Liver (tissue), 9 donors: ENCODE data around the gene NIF3L1. TPM values are rescaled to one million over a fixed set of nuclear protein-coding genes. Genes with fewer than 3 reads are reported as not detected.

Source experiments
- DNase-seq: peaks from one replicate; pipeline ENCODE4 v3.0.0-alpha.2; 2017; ENCODE audit warnings: low spot score
- H3K27ac ChIP-seq, 2 donors: one replicate each; pipeline ENCODE4 v1.7.0; 2013; ENCODE audit warnings: inconsistent platforms in 2 of 2, low read length in 2 of 2, control low read depth in 1 of 2, low read depth in 1 of 2, mild to moderate bottlenecking in 1 of 2
- H3K27me3 ChIP-seq, 4 donors: one replicate each; pipeline versions ENCODE4 v1.6.1 to v1.7.0; 2013; ENCODE audit warnings: low read length in 3 of 4, inconsistent platforms in 1 of 4, mild to moderate bottlenecking in 1 of 4, moderate library complexity in 1 of 4; ENCODE audit not compliant: control insufficient read depth in 4 of 4, insufficient read depth in 4 of 4
- H3K36me3 ChIP-seq, 4 donors: one replicate each; pipeline versions ENCODE4 v1.6.1 to v1.7.0; 2013; ENCODE audit warnings: low read length in 3 of 4, mild to moderate bottlenecking in 3 of 4, low read depth in 1 of 4, moderate library complexity in 1 of 4; ENCODE audit not compliant: control insufficient read depth in 4 of 4, insufficient read depth in 3 of 4
- H3K4me1 ChIP-seq, 4 donors: one replicate each; pipeline versions ENCODE4 v1.6.1 to v1.7.0; 2013; ENCODE audit warnings: low read length in 3 of 4, mild to moderate bottlenecking in 3 of 4, moderate library complexity in 1 of 4; ENCODE audit not compliant: control insufficient read depth in 4 of 4, insufficient read depth in 4 of 4
- H3K4me3 ChIP-seq, 3 donors: one replicate each; pipeline versions ENCODE4 v1.6.1 to v1.7.0; 2013; ENCODE audit warnings: low read length in 3 of 3, control low read depth in 1 of 3, low read depth in 1 of 3, mild to moderate bottlenecking in 1 of 3
- H3K9ac ChIP-seq, 2 donors: one replicate each; pipeline ENCODE4 v1.7.0; 2013; ENCODE audit warnings: low read length in 2 of 2, mild to moderate bottlenecking in 2 of 2, moderate library complexity in 2 of 2, control low read depth in 1 of 2, low read depth in 1 of 2
- H3K9me3 ChIP-seq, 4 donors: one replicate each; pipeline versions ENCODE4 v1.6.1 to v1.7.0; 2013; ENCODE audit warnings: low read length in 3 of 4; ENCODE audit not compliant: control insufficient read depth in 4 of 4
- EGR1 ChIP-seq, 2 donors: IDR thresholded peaks; 2 replicates each; pipeline ENCODE4 v1.6.1; 2016 to 2018; ENCODE audit warnings: antibody characterized with exemption in 2 of 2, low read depth in 2 of 2
- FOXA2 ChIP-seq: IDR thresholded peaks from 2 replicates; pipeline ENCODE4 v1.6.1; 2016; ENCODE audit warnings: antibody characterized with exemption
- GABPA ChIP-seq, 2 donors: IDR thresholded peaks in 1 of 2; conservative IDR thresholded peaks in 1 of 2; 2 replicates each; pipeline ENCODE4 v1.6.1; 2016; ENCODE audit warnings: antibody characterized with exemption in 2 of 2, mild to moderate bottlenecking in 1 of 2, moderate library complexity in 1 of 2
- HNF4A ChIP-seq, 2 donors: conservative IDR thresholded peaks; 2 replicates each; pipeline ENCODE4 v1.6.1; 2016; ENCODE audit warnings: antibody characterized with exemption in 2 of 2, mild to moderate bottlenecking in 2 of 2
- HNF4G ChIP-seq: IDR thresholded peaks from 2 replicates; pipeline ENCODE4 v1.6.1; 2016; ENCODE audit warnings: antibody characterized with exemption
- JUND ChIP-seq, 2 donors: IDR thresholded peaks; 2 replicates each; pipeline ENCODE4 v1.6.1; 2016; ENCODE audit warnings: antibody characterized with exemption in 2 of 2
- NR2F2 ChIP-seq: IDR thresholded peaks from 2 replicates; pipeline ENCODE4 v1.6.1; 2016; ENCODE audit warnings: antibody characterized with exemption
- REST ChIP-seq: IDR thresholded peaks from 2 replicates; pipeline ENCODE4 v1.6.1; 2016; ENCODE audit warnings: antibody characterized with exemption, mild to moderate bottlenecking
- SP1 ChIP-seq: IDR thresholded peaks from 2 replicates; pipeline ENCODE4 v1.6.1; 2018; ENCODE audit warnings: antibody characterized with exemption, mild to moderate bottlenecking
- TAF1 ChIP-seq: conservative IDR thresholded peaks from 2 replicates; pipeline ENCODE4 v1.6.1; 2016; ENCODE audit warnings: antibody characterized with exemption, mild to moderate bottlenecking
- ZBTB33 ChIP-seq: IDR thresholded peaks from 2 replicates; pipeline ENCODE4 v1.6.1; 2016; ENCODE audit warnings: antibody characterized with exemption
- WGBS: extraction: QIAGEN DNeasy Blood & Tissue Kit; methylation state at CpG from one replicate; pipeline ENCODE4 v1.1.7; 2013; 5-methylcytosine and 5-hydroxymethylcytosine counted together
- polyA plus RNA-seq, 2 donors: library from polyadenylated mRNA; stranded (reverse) in 1 of 2; unstranded in 1 of 2; fragments of 200-250 nt in 1 of 2; fragments of >200 nt in 1 of 2; fragmentation: Nextera tagmentation in 1 of 2; extraction: Ambion mirVana in 1 of 2; gene quantifications; one replicate each; pipeline versions ENCODE4 v1.2.1 to v1.2.3, GENCODE V29; 2013 to 2015
- total RNA-seq, 2 donors: library from RNA; depleted of rRNA; stranded (reverse); fragments of >200 nt; gene quantifications; one replicate each; pipeline ENCODE4 v1.2.3, GENCODE V29; 2014
- TF ChIP-seq, protein P1 (sequence below): IDR thresholded peaks from 2 replicates; pipeline ENCODE4 v1.6.1; 2016; ENCODE audit warnings: antibody characterized with exemption
- donor health status: healthy.
- donor health status: healthy.
- donor health status: healthy.
- donor health status: healthy.
- donor health status: healthy.

NIF3L1 gene
- total and polyA plus RNA-seq, 4 donors, result 13.2 to 20.7 (median 16.5) TPM

DNA sequence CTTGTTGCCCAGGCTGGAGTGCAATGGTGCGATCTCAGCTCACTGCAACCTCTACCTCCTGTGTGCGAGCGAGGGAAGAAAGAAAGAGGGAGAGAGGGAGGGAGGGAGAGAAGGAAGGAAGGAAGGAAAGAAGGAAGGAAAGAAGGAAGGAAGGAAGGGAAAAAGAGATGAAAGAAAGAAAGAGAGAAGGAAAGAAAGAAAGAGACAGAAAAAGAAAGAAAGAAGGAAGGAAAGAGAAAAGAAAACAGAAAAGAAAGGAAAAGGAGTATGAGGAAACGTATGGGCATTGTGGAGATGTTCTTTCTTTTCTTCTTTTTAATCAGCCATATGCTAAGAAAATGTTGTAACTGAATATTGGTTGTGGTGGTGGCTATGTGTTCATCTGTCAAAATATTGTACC lies 41.2 kb upstream of the NIF3L1 start:
- TF ChIP-seq ZBTB33, result no peak
- no peak for TF ChIP-seq TAF1
- no peak for TF ChIP-seq REST
- TF ChIP-seq SP1, result no peak
- TF ChIP-seq JUND (IDR thresholded peaks at IDR 0.05), result no peak
- no peak for TF ChIP-seq HNF4A (conservative IDR thresholded peaks at IDR 0.05)
- no peak for TF ChIP-seq HNF4G
- no peak for TF ChIP-seq FOXA2
- no peak for TF ChIP-seq EGR1 (IDR thresholded peaks at IDR 0.05; ENCODE audit: low read depth in 2 of 2)
- no peak for TF ChIP-seq NR2F2
- 88% methylated on average over 4 of the region's 4 CpGs for WGBS
- no peaks in the 10 kb centered on the region for H3K4me1 ChIP-seq
- no peaks in the 10 kb centered on the region for H3K9me3 ChIP-seq
- H3K27ac ChIP-seq, result no peak overlapping the region
- no peak for DNase-seq
- H3K9ac ChIP-seq, result no peak overlapping the region
- H3K27me3 ChIP-seq, result no peaks in the 10 kb centered on the region
- peaks cover 9 to 25% (median 21%) of the 10 kb centered on the region in 4 donors for H3K36me3 ChIP-seq
- H3K4me3 ChIP-seq, result no peak overlapping the region

DNA sequence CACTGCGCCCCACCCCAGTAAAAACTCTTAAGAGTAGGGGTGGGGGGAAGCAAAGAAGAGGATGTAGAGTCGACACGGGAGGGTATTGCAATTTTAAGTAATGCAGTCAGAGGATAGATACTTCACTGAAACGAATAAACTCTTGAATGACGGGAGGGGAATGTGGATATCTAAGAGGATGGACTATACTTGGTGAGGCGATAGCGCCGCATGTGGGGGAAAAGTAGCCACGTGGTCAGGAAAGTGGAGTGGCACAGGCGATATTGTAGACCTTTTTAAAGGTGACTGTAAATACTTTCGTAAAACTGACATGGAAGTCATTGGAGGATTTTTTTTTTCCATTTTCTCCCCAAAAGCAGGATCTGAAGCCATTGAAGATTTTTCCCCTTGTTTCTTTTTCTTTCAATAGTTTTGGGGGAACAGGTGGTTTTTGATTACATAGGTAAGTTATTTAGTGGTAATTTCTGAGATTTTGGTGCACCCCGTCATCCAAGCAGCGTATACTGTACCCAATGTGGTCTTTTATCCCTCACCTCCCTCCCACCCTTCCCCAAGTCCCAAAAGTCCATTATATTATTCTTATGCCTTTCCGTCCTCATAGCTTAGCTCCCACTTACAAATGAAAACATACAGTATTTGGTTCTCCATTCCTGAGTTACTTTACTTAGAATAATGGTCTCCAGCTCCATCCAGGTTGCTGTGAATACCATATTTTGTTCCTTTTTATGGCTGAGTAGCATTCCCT lies 38.5 kb upstream of the NIF3L1 start:
- no peak overlapping the region for H3K4me3 ChIP-seq

DNA sequence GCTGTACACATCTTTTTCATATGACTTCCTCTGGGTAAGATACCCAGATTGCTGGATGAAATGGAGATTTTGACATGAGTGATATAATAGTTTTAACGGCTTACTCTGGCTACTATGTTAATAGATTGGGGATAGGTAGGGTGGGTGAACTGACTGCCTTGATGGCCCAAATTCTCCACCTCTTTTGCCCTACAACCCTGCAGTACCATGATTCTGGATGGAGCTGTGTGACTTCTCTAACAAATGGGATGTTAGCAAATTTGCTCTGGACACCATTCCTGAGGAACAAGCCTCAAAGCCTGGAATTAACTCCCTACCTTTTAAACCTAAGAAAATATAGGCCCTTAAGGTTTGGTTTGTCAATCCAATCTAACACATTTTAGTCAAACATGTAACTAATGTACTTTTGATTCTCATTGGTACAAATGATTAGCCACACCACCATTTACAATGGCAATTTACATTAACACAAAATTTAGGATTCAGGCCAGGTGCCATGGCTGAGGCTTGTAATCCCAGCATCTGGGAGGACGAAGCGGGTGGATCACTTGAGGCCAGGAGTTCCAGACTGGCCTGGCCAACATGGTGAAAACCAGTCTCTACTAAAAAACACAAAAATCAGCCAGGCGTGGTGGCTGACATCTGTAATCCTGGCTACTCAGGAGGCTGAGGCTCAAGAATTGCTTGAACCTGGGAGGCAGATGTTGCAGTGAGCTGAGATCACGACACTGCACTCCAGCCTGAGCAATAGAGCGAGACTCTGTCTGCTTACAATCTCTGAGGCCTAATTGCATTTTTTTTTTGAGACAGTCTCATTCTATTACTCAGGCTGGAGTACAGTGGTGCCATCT lies 37.5 kb upstream of the NIF3L1 start:
- Histone ChIP-seq H3K27ac (no peak overlapping the region), H3K9me3 (no peaks in the 10 kb centered on the region), H3K36me3 (peaks cover 23 to 53% (median 50%) of the 10 kb centered on the region in 4 donors), H3K4me1 (no peaks in the 10 kb centered on the region), H3K4me3 (no peak overlapping the region), H3K9ac (no peak overlapping the region), H3K27me3 (no peaks in the 10 kb centered on the region)
- 98% methylated on average over 6 of the region's 6 CpGs for WGBS
- TF ChIP-seq, protein P1, sequence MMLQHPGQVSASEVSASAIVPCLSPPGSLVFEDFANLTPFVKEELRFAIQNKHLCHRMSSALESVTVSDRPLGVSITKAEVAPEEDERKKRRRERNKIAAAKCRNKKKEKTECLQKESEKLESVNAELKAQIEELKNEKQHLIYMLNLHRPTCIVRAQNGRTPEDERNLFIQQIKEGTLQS, result no peak
- DNase-seq, result no peak

More for the DNA sequence above, 38.5 kb upstream of the NIF3L1 start:
- no peaks in the 10 kb centered on the region for H3K4me1 ChIP-seq
- no peak overlapping the region for H3K27ac ChIP-seq
- no peak for DNase-seq
- H3K9ac ChIP-seq, result no peak overlapping the region
- TF ChIP-seq JUND (IDR thresholded peaks at IDR 0.05), result no peak
- no peak for TF ChIP-seq GABPA (IDR thresholded peaks at IDR 0.05 in 1 of 2, conservative IDR thresholded peaks at IDR 0.05 in 1 of 2)
- 93% methylated on average over 14 of the region's 14 CpGs for WGBS
- no peaks in the 10 kb centered on the region for H3K9me3 ChIP-seq
- H3K36me3 ChIP-seq, result peaks cover 18 to 45% (median 44%) of the 10 kb centered on the region in 4 donors
- no peaks in the 10 kb centered on the region for H3K27me3 ChIP-seq
